Epithelial cell of proximal tubule (primary cell): ENCODE measurements around the gene AOPEP. TPM values are rescaled to one million over a fixed set of nuclear protein-coding genes. Genes with fewer than 3 reads are reported as not detected.

Experiments used
- DNase-seq: peaks from one replicate; pipeline ENCODE4 v3.0.0-alpha.2; 2011; ENCODE audit warnings: low read depth
- H3K4me3 ChIP-seq: 2 replicates; pipeline ENCODE4 v1.5.1; 2011; ENCODE audit warnings: low read depth, mild to moderate bottlenecking, low read length
- CTCF ChIP-seq: conservative IDR thresholded peaks from 2 replicates; pipeline ENCODE4 v1.5.1; 2012; ENCODE audit warnings: low read depth, mild to moderate bottlenecking, low read length
- total RNA-seq: library from RNA; depleted of rRNA; stranded (reverse); fragments of >200 nt; gene quantifications from 2 replicates; pipeline ENCODE4 v1.2.3, GENCODE V29; 2015

AOPEP gene
- total RNA-seq, 1 donor from 2014 or later = 27.0 TPM

DNA sequence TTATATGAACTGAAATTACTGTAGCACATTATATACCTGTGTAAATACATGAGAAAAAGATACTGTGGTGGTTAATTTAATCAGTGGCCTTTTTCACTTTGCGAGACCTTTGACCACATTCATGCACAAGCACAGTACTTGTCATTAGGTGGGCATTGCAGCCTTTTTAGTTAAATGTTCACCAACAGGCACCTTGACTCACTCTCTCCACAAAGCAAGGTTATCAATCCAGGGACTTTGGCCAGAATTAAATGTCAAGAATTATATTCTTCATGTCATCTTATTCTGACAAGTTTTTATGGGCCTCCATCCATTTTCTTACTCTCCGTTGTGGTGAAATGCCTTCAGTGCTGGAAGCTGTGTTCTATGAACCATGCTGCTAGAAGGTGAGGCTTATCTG is 72.2 kb downstream of the AOPEP start:
- no peak overlapping the region for H3K4me3 ChIP-seq
- DNase-seq = no peak
- TF ChIP-seq CTCF = no peak

GRCh38 chr9:94799578-94800264 is 73.2 kb downstream of the AOPEP start:
- TF ChIP-seq CTCF = no peak
- no peak overlapping the region for H3K4me3 ChIP-seq

DNA sequence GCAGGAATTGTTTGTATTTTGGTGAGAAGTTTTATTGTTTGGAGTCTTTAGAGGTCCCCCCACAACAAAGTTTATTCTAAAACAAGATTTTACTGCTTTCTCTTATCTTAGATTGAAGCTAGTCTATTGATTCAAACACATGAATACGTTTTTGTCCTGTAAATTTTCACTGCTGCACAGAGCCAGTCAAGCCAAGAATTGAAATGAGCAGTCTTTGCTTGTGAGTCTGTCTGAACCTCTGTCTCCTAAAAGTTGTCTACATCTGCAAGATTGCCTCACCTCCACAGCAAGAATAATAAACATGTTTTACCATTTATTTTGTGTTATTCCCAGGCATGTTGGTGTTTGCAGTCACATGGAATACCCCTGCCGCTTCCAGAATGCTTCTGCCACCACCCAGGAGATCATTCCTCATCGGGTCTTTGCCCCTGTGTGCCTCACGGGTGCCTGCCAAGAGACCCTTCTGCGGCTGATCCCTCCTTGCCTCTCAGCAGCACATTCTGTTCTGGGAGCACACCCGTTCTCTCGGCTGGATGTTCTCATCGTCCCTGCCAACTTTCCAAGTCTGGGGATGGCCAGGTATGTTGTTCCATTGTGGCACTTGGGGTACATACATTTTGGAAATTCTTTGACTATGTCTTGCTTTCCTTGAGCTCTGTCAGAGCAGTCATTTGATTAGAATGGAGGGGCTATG is 74.1 kb downstream of the AOPEP start:
- TF ChIP-seq CTCF = no peak
- no peak overlapping the region for H3K4me3 ChIP-seq
- no peak for DNase-seq

More at GRCh38 chr9:94799578-94800264, 73.2 kb downstream of the AOPEP start:
- no peak for DNase-seq

DNA sequence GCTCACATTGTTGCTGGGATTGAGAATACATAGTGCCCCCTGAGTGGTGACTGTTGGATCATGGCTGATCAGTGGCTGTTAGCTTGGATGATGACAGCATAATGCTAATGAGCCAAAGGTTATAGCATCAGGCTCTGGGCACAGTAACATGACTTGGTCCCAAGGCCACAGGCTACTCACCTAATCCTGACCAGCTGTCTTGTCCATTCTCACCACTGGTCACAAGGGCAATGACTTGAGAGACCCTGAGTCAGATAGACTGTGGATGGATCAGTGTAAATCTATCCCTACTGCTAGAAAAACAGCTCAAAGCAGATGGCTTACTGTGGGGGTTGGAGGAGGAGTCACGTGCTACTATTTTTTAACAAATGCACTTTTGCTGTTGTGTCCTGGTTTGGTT is 74.7 kb downstream of the AOPEP start:
- H3K4me3 ChIP-seq = no peak overlapping the region
- no peak for DNase-seq
- no peak for TF ChIP-seq CTCF

DNA sequence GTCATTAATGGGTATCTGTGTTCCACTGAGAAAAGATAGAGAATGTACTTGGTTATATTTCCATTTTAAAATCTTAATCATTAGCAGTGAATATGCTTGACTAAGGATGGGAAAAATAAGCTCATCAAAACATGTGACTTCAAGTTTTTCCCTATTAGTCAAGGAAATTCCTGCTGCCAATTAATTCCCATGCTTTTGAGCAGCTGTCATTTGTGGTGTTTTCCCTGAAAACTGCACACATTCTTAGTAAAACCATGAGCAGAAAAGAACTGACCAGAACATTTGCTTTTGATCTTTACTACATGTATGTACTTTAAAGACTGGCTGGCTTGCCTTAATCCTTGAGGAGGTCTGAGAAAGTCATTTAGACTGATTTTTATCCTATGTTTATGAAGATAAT is 75.2 kb downstream of the AOPEP start:
- no peak for TF ChIP-seq CTCF
- no peak overlapping the region for H3K4me3 ChIP-seq
- DNase-seq = peak; percentile 88

DNA sequence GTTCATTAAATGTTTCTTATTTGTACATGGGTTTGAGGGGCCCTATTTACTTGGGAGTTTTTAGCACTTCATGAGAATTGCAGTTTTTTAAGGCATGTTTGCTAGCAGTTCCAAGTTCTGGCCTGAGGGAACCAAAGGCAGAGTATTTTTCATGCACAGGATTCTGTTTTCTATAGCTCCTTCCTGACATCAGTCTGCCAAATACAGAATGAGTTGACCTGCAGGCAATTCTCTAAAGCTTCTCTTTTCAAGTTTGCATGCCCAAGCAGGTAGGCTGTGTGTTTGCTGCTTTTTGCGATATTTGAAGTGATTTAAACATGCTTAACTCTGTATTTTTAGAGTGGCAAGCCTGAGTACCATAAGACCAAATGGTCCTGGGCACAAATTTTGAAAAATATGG is 75.8 kb downstream of the AOPEP start:
- H3K4me3 ChIP-seq = no peak overlapping the region
- TF ChIP-seq CTCF = no peak
- DNase-seq = no peak

- H3K4me3 ChIP-seq = no peak overlapping the region
- DNase-seq = no peak
- TF ChIP-seq CTCF = no peak
Observed at GRCh38 chr9:94802793-94803192, 76.3 kb downstream of the AOPEP start.
